SK-MEL-5 (cell line): Measurements from ENCODE around the gene NTM. TPM values are rescaled to one million over a fixed set of nuclear protein-coding genes. Genes with fewer than 3 reads are reported as not detected.

Source experiments
- DNase-seq: peaks from one replicate; pipeline ENCODE4 v3.0.0-alpha.2; 2016; ENCODE audit warnings: low read depth, low spot score
- in situ Hi-C: cut with HindIII; loops from 2 replicates; pipeline ENCODE4 v1.10.0; 2016; ENCODE audit warnings: low sequenced_read_pairs, high pct_unique_total_duplicates, low pct_unique_long_range_greater_than_20kb
- total RNA-seq: library from RNA; depleted of rRNA; stranded (reverse); fragments of >200 nt; shearing (Covaris generic); gene quantifications from 2 replicates; pipeline ENCODE4 v1.2.3, GENCODE V29; 2014

NTM gene
- total RNA-seq, 1 experiment from 2014 or later, result 0.95 TPM

DNA sequence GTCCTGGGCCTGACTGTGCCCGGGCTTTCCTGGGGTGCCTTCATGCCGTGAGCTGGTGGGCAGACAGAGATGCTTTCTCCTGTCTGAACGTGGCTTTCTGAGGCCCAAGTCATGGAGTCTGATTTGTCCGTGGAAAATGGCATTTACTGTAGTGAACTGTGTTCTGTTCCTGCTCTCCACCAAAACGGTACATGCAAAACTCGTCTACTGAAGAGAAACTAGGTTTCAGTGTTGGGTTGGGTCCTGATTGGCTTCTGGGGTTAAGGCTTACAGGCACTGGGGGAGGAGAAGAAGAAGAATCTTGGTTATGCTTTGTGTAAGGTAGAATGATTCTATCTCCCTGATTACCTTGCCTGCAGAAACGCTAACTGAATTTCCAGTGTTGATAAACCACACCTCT, 541.7 kb downstream of the NTM start:
- in situ Hi-C loops, result no loop called here
- no peak for DNase-seq

DNA sequence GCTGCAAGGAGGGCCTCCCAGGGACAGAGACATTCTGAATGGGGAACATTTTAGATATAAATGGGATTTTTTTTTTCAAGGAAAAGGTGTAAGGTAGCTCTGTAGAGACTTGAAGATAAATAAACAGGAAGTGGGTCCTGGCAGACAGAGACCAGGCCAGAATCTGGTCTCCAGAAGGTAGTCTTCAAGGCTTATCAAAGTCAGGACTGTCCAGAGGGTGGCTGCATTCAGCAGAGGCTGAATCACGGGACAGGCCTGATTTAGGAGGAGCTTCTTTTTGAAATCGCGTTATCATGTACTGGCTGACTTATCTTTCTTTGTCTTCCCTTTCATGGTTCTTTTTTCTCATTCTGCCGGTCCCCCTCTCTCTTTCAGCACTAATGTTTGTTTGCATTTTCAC, 542.9 kb downstream of the NTM start:
- in situ Hi-C loops, result no loop called here
- DNase-seq, result no peak

DNA sequence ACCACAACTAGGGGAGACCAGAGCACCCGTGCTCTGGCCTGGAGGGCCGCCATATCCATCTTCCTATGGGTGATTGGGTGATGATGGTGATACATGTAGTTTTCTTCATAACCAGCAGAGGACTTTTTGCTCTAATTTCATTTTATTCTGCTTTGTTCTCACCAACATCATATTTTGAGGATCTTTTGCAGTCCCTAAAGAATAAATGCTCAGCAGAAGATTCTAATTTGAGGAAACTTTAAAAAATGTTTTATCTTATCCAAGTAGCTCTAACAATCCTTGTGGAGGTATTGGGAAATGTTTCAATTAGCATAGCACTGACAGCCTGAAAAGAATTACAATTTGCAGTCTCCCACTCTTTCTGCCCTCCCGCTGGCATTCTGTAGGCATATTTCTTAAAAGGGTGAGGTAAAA, 544.0 kb downstream of the NTM start:
- in situ Hi-C loops, result no loop called here
- peak; percentile 39 for DNase-seq

DNA sequence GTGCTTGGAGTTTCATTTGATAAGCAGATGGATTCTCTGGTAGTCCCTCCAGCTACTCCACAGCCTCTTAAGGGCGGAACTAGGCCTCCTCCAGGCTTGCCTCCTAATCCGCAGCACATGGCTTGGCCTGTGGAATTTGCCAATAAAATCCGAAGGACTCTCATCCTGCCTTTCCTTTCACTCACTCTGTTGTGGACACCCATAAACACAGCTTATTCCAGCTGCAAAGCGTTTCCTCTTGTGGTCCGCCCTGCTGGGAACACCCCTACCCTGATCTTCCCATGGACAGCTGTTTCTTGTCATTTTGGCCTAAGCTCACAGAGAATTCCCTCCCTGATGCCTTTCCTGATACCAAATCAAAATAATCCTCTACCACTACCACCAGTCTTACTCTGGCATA, 546.2 kb downstream of the NTM start:
- in situ Hi-C loops, result no loop called here

DNA sequence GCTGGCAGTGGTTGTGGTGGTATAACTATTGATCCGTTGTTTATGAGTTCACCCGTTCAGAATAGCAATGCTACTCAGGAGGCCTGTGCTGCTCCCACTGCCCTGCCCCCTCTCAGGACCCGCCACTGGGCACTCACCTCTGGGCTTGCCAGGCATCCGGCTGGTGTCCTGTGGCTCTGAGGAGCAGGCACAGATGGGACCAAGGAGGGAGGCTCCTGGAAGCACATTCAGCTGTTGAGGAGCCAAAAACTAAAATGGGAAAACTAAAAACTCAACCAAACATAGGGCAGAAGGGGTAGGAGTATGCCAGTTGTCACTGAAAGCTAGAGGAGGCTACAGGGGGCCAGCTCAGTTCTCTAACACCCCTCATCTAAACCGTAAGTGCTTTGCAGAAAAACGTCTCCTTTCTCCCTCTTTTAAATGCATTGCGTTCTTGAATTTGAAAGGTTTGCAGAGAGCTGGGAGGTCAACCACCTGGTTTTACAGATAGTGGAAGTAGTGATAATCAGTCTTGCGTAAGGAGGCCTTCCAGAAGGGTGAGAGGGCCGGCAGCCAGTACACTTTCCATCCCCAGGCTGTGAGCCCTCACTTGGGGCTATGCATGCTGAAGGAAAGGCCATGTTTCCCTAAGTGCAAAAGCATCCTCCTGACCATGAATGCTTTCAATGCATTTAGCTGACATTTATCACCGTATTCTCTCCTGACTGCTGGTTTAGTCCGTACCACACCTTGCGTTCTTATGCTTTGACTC, 547.4 kb downstream of the NTM start:
- in situ Hi-C loops, result no loop called here

More for the DNA sequence above, 546.2 kb downstream of the NTM start:
- no peak for DNase-seq

DNA sequence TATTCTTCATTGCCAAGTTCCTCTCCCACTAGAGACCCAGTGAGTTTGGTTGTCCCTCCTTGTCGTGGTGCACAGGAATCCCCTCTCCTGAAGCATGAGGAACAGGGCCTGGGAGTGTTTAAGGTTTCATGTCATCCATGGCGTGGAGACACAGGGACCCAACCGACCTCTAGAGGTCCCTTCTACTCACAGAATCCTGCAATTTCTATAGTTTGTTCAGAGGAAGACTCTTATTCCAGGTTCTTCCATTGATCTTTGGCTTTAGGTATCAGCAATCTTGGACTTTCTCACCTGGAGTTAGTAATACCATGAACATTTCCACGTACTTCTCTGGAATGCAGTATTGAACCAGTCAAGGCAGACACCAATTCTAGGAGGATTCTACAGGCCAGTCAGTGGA, 548.2 kb downstream of the NTM start:
- DNase-seq, result no peak
- in situ Hi-C loops, result no loop called here

More for the DNA sequence above, 547.4 kb downstream of the NTM start:
- no peak for DNase-seq

DNA sequence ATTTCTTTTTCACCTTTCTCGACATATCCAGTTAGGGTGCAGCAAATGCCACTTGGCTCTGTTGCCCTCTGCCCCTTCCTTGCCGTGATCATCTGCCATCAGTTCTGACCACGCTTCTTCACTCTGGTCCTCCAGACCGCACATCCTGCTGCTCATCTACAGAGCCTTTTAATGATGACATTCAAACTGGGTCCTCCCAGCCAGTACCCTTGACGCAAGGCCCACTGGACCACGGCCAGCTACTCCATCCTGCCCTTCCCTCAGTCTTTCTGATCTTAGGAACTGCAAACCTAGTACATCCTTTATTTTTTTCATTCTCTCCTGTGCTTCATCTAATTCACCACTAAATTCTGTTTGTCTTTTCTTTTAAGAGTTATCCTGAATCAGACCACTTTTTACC, 551.8 kb downstream of the NTM start:
- no peak for DNase-seq
- in situ Hi-C loops, result no loop called here

DNA sequence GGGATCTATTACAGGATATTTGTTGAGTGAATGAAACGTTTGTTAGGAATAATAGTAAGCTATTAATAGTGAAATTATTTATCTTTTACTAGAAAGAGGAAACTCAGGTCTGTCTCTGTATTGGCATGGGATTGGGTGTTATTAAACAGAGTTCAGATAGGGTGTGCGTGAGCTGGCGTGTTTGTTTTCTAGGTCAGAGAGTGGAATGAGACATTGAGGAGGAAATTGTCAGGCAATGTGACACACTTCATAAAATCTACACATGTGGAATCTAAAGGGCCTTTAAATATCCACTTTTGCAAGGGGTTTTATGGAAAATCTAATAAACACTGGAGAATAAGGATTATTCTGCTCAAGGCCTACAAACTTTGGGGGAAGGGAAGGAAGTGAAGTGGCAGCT, 552.9 kb downstream of the NTM start:
- in situ Hi-C loops, result no loop called here
- no peak for DNase-seq

DNA sequence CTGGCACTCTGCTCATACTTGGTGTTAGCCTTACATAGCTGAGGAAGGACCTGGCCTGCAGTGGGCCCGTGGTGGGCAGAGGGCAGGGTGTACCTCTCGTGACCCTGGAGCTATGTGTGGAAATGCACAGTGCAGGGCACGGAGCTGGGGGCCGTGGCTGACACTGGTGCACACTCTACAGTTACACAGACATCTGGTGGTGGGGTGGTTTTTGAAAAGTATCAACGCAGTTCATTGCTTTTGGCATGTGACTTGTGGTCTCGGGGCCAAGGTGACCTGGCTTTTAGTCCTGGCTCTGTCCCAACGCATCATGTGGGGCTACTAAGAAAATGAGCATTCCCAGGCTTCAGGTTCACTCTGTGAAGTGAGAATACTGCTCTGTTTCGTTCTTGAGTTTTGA, 553.6 kb downstream of the NTM start:
- DNase-seq, result no peak
- in situ Hi-C loops, result no loop called here

DNA sequence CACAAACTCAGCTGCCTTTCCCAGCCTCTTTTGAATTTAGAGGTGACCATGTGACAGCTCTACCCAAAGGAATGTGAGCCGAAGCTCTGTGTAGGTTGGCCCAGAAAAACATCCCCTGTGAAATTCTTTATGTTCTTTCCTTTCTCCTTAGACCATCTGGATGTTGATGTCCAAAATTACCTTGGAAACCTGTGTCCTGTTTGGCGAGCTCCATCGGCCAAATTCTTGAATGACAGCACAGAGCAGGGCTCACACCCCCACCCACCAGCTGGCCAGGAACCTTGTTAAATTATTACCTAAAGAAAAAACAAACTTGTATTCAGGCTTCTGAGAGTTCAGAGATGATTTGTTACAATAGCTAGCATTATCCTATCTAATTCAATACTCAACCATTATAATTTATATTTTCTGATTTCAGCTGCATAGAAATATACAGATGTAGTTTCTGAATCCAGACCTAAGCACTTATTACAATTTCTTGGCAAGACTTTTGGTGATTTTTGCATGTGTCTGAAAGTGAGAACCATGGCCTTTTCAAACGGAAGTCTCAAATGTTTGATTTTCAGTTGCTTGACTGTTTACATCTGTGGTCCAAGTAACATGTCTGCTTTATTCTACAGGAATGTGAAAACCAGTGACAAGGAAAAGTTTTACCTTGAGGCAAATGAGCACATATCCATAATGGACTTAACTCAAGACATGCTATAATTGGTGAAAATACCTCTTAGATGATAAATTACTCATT, 554.2 kb downstream of the NTM start:
- no peak for DNase-seq
- in situ Hi-C loops, result no loop called here

DNA sequence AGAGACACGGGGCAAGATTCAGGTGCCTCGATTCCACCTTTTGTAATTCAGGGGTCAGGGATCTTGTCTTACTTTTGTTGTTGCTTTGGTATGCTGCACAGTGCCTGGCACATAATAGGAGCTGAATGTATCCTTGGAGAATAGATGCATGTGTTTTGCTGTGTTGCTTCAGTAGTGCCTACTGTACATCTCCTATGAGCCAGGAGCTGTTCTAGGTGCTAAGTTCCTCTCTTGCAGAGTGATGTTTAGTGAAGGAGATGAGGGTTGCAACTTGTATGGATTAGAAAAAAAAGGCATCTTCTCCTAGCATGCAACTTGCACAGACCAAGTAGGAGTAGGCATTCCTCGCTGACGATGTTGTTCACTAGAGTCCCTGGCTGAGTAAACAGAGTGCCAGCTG, 555.4 kb downstream of the NTM start:
- in situ Hi-C loops, result no loop called here
- no peak for DNase-seq

DNA sequence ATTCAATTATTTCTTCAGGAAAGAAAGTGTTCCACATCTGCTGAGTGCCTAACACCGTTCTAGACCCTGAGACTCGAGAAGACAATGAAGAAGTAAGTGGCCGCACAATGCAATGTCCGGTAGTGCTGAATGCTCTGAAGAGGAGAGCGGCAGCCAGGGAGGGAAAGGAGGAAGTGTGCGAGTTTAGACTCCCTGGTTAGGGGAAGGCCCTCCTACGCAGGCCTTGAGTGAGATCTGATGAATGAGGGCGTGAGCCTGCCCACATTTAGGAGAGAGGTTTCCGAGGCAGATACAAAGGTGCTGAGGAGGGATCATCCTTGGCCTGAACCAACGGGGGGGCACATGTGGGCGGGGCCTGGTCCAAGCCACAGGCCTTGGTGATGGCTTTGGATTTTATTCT, 558.6 kb downstream of the NTM start:
- in situ Hi-C loops, result no loop called here
- no peak for DNase-seq

DNA sequence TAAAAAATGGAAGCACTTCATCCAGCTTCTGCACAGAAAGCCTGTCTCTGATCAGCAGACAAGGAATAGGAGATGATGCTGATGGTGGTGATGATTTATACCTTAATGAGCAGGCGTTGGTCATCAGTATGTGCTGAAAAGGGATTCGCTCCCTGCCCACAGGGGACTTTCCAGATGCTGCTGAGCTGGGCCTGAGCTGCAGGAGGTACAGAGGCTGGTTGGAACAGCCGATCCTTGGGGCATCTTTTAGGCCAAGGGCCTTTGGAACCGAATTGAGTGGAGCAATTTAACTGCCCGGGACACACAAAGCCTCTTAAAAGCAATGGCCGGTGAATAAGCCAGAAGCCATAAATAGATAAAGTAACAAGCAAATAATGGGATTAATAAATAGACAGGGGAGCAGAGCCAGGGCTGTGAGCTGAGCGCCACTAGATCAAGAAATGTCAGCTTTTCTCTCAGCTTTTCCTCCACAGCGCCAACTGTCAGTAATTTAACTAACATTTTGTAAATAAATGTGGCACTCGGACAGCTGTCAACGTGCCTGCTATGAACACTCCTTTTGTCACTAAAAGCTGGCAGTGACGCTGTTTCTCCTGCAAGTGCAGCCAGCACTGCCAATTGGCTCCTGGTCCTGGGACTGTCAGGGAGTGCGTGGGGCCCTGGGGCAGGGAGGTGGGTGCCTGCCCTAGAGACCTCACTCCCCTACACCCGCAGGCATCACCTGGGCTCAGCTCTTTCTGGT, 562.3 kb downstream of the NTM start:
- in situ Hi-C loops, result no loop called here

DNA sequence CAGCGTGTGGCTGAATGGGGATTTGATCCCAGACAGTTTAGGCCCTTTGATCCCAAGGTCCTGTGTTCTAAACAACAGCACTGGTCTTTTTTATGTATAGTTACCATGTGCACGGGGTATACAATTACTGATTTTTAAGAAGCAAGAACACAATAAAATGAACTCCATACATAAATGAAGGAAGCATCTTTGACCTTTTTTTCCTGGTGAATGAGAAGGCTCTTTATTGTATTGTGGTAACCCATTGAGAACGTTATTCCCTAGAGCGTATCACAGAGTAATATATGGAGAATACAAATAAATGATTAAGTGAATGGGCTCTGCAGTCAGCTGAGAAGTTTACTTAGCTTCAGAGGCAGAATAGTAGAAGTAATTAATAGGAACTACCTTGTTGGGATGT, 563.6 kb downstream of the NTM start:
- in situ Hi-C loops, result no loop called here

More for the DNA sequence above, 562.3 kb downstream of the NTM start:
- no peak for DNase-seq

DNA sequence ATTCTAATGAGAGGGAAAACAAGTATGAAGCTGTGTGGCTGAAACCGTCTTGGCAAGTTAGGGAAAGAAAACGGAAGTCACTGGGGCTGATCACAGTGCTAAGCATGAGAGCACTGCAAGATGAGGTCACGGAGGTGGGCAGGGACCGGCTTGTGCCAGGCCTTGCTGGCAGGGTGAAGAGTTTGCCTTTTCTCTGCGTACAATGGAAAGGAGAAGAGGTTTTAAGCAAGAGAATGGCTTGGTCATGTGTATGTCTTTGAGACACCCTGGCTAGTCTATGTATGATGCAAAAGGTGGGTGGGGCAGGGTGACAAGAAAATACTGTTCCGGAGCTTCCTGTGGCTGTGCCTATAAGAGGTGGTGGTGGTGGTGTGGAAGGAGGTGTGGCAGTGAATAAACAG, 567.9 kb downstream of the NTM start:
- DNase-seq, result no peak
- in situ Hi-C loops, result no loop called here

More for the DNA sequence above, 563.6 kb downstream of the NTM start:
- DNase-seq, result peak; percentile 64

DNA sequence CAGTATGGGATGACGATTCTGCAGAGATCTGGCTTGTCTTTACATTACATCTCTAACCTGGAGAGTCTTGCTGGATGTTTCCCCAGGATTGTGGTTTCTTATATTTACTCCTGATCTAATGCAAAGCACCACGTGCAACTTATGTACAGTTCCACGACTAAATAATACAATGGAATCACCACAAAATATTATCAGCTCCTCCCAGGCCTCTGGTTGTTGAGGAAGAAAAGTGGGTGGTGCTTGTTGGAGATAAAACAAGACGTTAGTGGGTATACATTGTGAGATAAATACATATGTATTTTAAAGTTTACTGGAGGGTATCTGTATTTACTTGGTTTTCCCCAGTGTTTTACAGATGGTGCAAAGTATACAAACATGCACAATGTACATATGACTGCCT, 569.7 kb downstream of the NTM start:
- in situ Hi-C loops, result no loop called here
- DNase-seq, result no peak

DNA sequence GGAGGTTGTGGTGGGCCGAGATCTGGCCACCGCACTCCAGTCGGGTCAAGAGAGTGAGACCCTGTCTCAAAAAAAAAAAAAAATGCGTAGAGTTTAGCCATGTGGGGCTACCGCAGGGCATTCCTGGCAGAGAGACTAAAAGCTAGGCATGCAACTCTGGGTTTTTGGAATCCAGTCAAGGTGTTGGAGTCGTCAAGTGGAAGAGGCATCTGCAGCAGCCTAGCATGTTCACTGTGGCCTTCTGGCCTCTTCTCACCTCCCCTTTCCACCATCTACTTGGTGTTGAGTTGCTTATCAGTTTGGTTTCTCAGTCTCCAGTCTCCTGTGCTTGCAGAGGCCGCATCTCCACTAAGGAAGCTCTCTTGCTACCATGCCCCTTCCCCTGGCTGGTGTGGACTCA, 572.5 kb downstream of the NTM start:
- no peak for DNase-seq

DNA sequence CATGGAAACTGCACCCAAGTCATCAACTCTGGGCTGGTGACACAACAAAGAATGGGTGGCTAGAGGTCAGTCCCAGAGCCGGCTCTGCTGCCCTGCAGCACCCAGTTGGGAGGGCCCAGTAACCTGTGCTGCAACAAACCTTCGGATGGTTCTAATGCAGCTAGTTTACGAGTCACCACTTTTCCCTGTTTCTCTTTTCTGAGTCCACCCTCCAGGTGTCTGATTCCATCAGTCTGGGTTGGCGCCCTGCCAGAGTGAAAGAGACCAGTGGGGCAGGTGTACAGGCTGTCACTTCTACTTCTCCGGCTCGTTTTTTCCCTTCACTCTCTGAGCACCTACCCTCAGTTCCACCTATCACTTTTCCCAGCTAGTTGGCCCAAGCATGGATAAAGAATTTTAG, 572.9 kb downstream of the NTM start:
- in situ Hi-C loops, result no loop called here

More for the DNA sequence above, 572.5 kb downstream of the NTM start:
- in situ Hi-C loops, result no loop called here

More for the DNA sequence above, 572.9 kb downstream of the NTM start:
- DNase-seq, result no peak
